ENCODE results near the gene SP3. TPM values are rescaled to one million over a fixed set of nuclear protein-coding genes. Genes with fewer than 3 reads are reported as not detected.
A peak's percentile ranks its signal among the peaks of the same experiment; 100 is the strongest.

Gene SP3
- total RNA-seq, 1 experiment from 2014 or later = 84.5 TPM

GRCh38 chr2:173962031-173962430, 3.1 kb downstream of the SP3 start:
- no peak for TF ChIP-seq CTCF (conservative IDR thresholded peaks at IDR 0.05; ENCODE audit: low read depth, low read length)
- TF ChIP-seq EZH2 (IDR thresholded peaks at IDR 0.05; ENCODE audit: borderline replicate concordance, low read depth, low read length, poor library complexity, severe bottlenecking) = no peak
- intact Hi-C loops (cut with micrococcal nuclease; ENCODE audit: unreplicated experiment) = loop anchor here (5.0 kb wide), 2 partner anchors 210 to 380 kb away; no protein-coding TSS in a partner anchor
- Histone ChIP-seq H3K27ac (ENCODE audit: low read depth, low read length, poor library complexity, severe bottlenecking) (no peak overlapping the region), H3K36me3 (ENCODE audit: insufficient read depth, low read length, poor library complexity, severe bottlenecking) (peaks cover 10% of the 10 kb centered on the region), H3K27me3 (replicated peaks; ENCODE audit: insufficient read depth, low read depth, low read length, poor library complexity) (no peaks in the 10 kb centered on the region), H3K9me3 (ENCODE audit: low read depth, low read length, poor library complexity, severe bottlenecking) (peaks cover 5% of the 10 kb centered on the region), H3K4me3 (ENCODE audit: low read depth, low read length, poor library complexity, severe bottlenecking) (peak overlapping the region; percentile 93), H3K4me1 (ENCODE audit: insufficient read depth, low read length, poor library complexity, severe bottlenecking) (peaks cover 32% of the 10 kb centered on the region)
- DNase-seq (ENCODE audit: low spot score) = peak; percentile 26
- ChIA-PET POLR2A (ENCODE audit: low non-redundant PET) (no interaction called here), CTCF (no interaction called here)
- no TSS peak for BruUV-seq (replicated peaks)

- intact Hi-C loops (cut with micrococcal nuclease; ENCODE audit: unreplicated experiment) = loop anchor here (5.0 kb wide), 2 partner anchors 209 to 381 kb away; no protein-coding TSS in a partner anchor
- H3K36me3 ChIP-seq (ENCODE audit: insufficient read depth, low read length, poor library complexity, severe bottlenecking) = peaks cover 13% of the 10 kb centered on the region
- no TSS peak for BruUV-seq (replicated peaks)
- no peak overlapping the region for H3K4me3 ChIP-seq (ENCODE audit: low read depth, low read length, poor library complexity, severe bottlenecking)
- ChIA-PET POLR2A (ENCODE audit: low non-redundant PET) (no interaction called here), CTCF (no interaction called here)
- H3K27ac ChIP-seq (ENCODE audit: low read depth, low read length, poor library complexity, severe bottlenecking) = no peak overlapping the region
- H3K9me3 ChIP-seq (ENCODE audit: low read depth, low read length, poor library complexity, severe bottlenecking) = peaks cover 5% of the 10 kb centered on the region
- H3K27me3 ChIP-seq (replicated peaks; ENCODE audit: insufficient read depth, low read depth, low read length, poor library complexity) = no peaks in the 10 kb centered on the region
- peaks cover 35% of the 10 kb centered on the region for H3K4me1 ChIP-seq (ENCODE audit: insufficient read depth, low read length, poor library complexity, severe bottlenecking)
- DNase-seq (ENCODE audit: low spot score) = no peak
- no peak for TF ChIP-seq EZH2 (IDR thresholded peaks at IDR 0.05; ENCODE audit: borderline replicate concordance, low read depth, low read length, poor library complexity, severe bottlenecking)
- TF ChIP-seq CTCF (conservative IDR thresholded peaks at IDR 0.05; ENCODE audit: low read depth, low read length) = no peak
Observed at GRCh38 chr2:173961346-173961705, 3.8 kb downstream of the SP3 start.

GRCh38 chr2:173959909-173960308, 5.3 kb downstream of the SP3 start:
- peaks cover 33% of the 10 kb centered on the region for H3K4me1 ChIP-seq (ENCODE audit: insufficient read depth, low read length, poor library complexity, severe bottlenecking)
- no peak overlapping the region for H3K4me3 ChIP-seq (ENCODE audit: low read depth, low read length, poor library complexity, severe bottlenecking)
- no peaks in the 10 kb centered on the region for H3K27me3 ChIP-seq (replicated peaks; ENCODE audit: insufficient read depth, low read depth, low read length, poor library complexity)
- DNase-seq (ENCODE audit: low spot score) = no peak
- peaks cover 5% of the 10 kb centered on the region for H3K9me3 ChIP-seq (ENCODE audit: low read depth, low read length, poor library complexity, severe bottlenecking)
- no peak for TF ChIP-seq CTCF (conservative IDR thresholded peaks at IDR 0.05; ENCODE audit: low read depth, low read length)
- no peak for TF ChIP-seq EZH2 (IDR thresholded peaks at IDR 0.05; ENCODE audit: borderline replicate concordance, low read depth, low read length, poor library complexity, severe bottlenecking)
- POLR2A ChIA-PET (ENCODE audit: low non-redundant PET) = no interaction called here
- H3K36me3 ChIP-seq (ENCODE audit: insufficient read depth, low read length, poor library complexity, severe bottlenecking) = peaks cover 27% of the 10 kb centered on the region
- CTCF ChIA-PET = no interaction called here
- BruUV-seq (replicated peaks) = no TSS peak
- H3K27ac ChIP-seq (ENCODE audit: low read depth, low read length, poor library complexity, severe bottlenecking) = no peak overlapping the region
- intact Hi-C loops (cut with micrococcal nuclease; ENCODE audit: unreplicated experiment) = loop anchor here (5.0 kb wide), 2 partner anchors 208 to 382 kb away; no protein-coding TSS in a partner anchor

Measured in A673 (cell line).